Glomerular visceral epithelial cell (primary cell): ENCODE measurements around the gene TUBA3E.
"Not testable (repeated sequence)": the region's sequence is repeated elsewhere in the genome, so short reads cannot be mapped to it uniquely, and the experiment has no call there.

Experiments
- DNase-seq: peaks from one replicate; pipeline ENCODE4 v3.0.0-alpha.2; 2016; ENCODE audit errors: extremely low spot score

The TUBA3E gene

GRCh38 chr2:130143266-130144039 is 54.8 kb downstream of the TUBA3E start:
- DNase-seq: not testable (repeated sequence)

- not testable (repeated sequence) for DNase-seq
Measured at GRCh38 chr2:130142396-130143265, 55.6 kb downstream of the TUBA3E start.
